ENCODE results near the gene CDHR4. TPM values are rescaled to one million over a fixed set of nuclear protein-coding genes. Genes with fewer than 3 reads are reported as not detected.

CDHR4 gene
- total and polyA plus RNA-seq, 2 of the 8 experiments (the other 6 are each of a cell fraction or from before 2014, with no cell fraction given), result 0.50 to 0.60 TPM

DNA sequence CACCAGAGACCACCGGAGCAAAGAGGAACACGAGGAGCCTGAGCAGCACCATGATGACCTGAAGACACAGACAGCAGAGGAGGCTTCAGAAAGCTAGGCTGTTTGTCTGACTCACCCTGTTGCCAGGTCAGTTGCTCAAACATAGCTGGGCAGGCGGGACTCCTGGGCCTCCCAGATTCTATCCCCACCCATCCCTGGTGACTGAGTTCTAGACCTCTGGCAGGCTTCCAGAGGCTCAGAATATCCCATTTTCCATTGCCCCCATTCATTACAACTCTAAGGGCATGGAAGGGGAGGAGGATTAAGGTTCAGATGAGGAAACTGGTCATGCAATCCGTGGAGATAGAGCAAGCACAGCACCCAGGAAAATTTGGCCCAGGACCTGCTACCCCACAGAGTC lies at the start of gene CDHR4 (continued):
- TF ChIP-seq CBX5 (IDR thresholded peaks at IDR 0.05; ENCODE audit: low read depth, low read length) (no peak), SP2 (IDR thresholded peaks at IDR 0.05; ENCODE audit: low read length) (no peak), TAF1 (IDR thresholded peaks at IDR 0.05; ENCODE audit: low read depth, low read length) (no peak), RFX5 (IDR thresholded peaks at IDR 0.05; ENCODE audit: borderline replicate concordance, low read depth, low read length) (no peak), SP1 (IDR thresholded peaks at IDR 0.05; ENCODE audit: low read depth, low read length) (no peak), CTBP2 (IDR thresholded peaks at IDR 0.05; ENCODE audit: borderline replicate concordance, insufficient read depth, insufficient read length, low read length) (no peak)
